HG03045 (cell line): Measurements from ENCODE around the gene CARD9.
A peak's percentile ranks its signal among the peaks of the same experiment; 100 is the strongest.

ENCODE experiments used
- ATAC-seq: cut with Tn5 transposase; IDR thresholded peaks from one replicate; pipeline ENCODE4 v1.9.1; 2021; ENCODE audit warnings: mild to moderate bottlenecking, moderate library complexity; ENCODE audit not compliant: unreplicated experiment

Gene CARD9

DNA sequence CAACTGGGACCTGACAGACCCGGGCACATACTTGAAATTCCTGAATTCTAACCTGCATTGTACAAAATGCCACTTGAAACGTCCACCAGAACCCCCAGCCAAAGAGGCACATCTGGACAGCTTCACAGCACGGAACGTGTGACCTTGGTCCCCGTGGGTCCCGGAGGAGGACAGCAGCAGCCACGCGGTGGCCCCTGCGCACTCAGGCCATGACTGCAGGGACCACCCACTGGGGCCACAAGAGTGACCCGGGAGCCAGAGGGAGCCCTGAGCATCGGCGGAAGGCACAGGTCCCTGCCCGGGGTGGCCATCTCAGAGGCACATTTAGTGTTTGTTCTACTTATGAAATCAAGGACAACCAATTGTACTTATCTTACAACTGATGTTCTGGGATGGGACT, 28.6 kb upstream of the CARD9 start:
- no peak for ATAC-seq

DNA sequence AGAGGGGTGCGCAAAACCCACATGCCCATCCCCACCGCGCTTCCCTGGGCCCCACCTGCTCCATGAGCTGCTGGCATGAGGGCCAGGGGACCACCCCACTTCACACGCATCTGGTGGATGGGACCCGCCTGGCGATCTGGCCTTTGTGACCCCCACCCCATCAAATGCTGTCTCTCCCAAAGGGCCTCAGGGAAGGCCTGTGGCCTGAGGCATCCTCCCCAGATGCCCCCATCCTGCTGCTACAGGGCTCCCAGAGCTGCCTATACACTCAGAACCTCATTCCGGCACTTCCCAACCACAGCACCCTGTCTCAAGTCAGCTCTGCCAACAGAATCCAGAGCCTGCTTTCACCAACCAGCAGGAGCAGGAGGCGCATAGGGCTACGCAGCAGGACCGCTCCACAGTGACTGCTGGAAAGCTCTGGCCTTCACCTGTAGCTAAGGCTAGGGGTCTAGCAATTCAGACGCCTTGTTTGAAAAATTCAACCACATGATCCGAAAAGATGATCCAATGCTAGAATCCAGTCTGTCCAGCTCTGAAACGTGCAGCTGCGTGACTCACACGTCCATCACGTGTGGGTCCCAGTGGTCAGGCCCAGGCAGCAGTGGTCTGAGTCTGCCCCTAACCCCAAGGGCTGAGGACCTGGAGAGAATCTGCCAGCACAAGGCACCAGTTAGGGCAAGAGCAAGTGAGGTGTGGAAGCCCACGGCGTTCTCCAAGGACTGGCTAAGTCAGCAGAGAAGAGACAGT, 27.9 kb upstream of the CARD9 start:
- no peak for ATAC-seq

DNA sequence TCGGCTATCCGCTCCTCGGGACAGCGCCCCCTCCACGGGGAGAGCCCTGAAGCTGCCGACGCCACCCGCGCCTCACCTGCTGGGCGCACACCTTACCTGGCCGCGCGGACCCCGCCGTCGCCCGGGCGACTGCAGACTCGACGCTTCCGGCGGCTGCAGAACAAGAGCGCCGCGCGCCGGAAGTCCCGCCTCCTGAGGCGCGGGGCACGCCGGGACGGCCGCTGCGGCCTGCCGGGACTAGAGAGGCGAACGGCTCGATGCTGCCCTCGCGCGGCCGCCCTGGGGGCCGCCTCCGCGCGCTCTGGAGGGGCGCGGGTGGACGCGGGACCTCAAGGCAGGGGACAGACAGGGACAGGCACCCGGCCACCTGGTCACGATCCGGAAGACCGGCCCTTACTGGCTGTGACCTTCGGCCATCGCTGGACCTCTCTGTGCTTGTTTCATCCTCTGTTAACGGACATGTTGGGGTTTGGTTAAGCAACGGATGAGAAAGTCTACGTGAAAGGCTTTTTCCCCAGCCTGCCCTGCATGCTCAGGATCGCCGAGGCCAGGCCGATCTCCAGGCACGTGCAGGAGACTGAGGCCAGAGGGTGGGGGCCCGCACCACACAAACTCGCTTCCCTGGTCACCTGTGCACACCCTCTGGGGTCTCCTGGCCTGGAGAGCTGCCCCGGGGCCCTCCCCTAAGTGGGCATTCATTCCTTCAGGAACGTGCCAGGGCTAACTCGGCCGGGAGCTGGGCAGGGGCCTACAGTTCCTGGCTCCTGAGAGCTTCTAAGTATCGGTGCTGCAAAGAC, 26.8 kb upstream of the CARD9 start, which contains the start of gene SNAPC4:
Gene SNAPC4 (minus strand): TSS at position 133 of the 797 bp plus-strand sequence. CDS start 1,742 bp downstream, outside the sequence.
- peak; percentile 63 for ATAC-seq

DNA sequence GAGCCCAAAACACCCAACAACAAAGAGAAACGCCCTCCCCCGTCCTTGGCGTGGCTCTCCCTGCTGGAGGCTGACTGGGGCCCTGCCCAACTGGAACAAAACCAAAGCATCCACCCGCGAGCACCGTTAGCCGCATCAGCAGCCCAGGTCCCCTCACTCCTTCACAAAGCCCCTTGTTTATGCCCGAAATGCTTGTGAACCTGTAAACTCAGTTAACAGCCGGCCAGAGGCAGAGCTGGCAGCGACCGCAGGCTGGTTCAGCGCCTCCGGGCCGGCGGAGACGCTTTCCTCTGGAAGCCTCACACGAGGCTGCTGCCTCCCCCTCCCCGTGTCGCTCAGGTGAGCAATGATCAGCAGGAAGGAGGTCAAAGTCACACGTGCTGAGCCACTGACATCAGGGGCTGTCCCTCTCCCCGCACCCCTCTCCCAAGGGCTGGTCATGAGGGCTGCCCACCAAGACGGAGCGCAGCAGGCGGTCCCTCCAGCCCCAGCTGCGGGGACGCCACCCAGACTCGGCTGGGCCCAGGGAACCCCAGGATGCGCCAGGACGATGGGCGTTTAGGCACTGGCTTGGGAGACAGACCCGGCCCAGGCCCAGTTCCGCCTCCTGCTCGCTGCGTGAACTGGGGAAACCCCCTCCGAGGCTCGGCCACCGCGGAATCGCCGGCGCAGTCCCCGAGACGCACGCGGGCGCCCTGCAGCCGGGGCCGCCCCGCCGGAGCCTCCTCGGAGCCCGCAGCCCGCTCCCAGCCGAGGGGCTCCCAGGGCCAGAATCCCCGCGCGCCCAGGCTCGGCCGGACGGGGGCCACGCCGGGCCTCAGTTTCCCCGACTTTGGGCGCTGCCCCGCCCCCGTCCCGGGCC, 25.9 kb upstream of the CARD9 start:
- ATAC-seq, result peak; percentile 34

DNA sequence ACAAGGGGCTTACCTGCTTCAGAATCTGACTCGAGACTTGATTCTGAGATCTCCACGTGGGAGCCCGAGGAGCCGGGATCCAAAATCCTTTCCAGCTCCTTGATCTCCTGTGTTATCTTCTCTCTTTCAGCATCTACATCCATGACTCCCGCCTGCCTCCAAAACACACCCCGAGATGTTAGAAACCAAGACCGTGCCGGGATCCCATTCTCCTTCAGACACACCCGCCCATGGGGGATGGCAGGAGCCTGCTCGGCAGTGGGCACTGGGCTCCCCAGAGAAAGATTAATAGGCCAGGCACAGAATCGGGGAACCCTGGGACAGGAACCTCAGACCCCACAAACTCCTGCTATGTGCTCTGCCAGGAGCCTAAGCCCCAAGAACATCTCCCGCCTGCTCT, 24.8 kb upstream of the CARD9 start:
- no peak for ATAC-seq

DNA sequence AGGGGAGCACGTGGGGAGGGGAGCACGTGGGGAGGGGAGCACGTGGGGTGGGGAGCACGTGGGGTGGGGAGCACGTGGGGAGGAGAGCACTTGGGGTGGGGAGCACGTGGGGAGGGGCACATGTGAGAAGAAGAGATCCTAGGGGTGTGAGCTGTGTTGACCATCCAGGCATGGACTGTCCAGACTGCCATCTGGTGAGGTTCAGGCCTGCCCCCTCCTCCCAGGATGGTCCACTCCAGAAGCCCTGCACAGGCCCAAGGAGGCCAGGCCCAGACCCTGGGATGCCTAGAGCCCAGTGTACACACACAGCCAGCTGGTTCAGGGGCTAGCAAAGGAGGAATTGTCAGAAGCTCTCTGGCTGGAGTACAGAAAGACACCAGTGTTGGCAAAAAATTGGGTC, 24.2 kb upstream of the CARD9 start:
- no peak for ATAC-seq

DNA sequence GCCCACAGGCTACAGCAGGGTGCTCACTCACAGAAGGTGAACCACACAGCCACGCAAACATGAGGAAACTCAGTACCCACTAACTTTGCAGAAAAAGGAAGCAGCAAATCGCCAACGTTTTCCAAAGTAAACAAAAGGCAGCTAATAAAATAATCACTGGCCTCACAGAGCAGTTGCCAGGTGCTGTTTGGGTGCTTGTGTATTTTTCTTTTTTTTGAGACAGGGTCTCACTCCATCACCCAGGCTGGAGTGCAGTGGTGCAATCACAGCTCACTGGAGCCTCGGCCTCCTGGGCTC, 22.7 kb upstream of the CARD9 start:
- no peak for ATAC-seq

DNA sequence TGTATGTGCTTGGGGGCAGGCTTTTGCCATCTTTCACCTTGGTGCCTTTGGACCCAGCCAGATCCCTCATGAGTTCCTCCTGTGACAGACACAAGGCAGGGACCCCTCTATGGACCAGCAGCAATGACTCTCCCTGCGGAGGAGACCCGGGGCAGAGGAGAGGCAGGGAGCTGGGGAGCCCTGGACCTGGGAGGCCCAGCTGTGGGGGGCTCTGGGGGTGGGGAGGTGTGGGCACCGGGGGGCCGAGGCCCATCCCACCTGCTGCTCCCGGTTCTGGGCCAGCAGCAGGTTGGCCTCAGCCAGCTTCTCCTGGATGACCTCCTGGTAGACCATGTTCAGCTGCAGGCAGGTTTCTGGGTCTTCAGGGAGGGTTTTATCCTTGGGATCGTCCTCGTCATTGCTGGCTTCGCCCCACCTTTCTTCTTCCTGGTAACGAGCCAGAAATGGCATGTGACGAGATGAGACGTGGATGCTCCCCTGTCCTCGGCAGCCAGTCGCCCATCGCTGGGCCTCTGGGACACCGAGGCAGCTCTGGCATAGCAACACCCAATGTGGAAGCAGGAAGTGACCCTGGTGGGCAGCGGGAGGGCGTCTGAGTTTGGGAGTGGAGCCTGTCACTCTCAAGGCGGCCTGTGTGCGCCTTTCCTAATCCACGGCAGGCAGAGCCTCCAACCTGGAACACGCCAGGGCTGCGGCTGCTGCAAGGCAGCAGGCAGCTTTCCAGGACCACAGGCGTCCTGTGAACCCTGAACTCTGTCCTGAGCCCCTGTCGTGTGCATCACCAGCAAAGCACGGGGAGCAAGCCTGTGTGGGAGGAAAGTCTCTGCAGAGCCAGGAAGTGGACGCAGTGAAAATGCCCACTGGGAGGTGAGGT, 22.1 kb upstream of the CARD9 start:
- ATAC-seq, result no peak

DNA sequence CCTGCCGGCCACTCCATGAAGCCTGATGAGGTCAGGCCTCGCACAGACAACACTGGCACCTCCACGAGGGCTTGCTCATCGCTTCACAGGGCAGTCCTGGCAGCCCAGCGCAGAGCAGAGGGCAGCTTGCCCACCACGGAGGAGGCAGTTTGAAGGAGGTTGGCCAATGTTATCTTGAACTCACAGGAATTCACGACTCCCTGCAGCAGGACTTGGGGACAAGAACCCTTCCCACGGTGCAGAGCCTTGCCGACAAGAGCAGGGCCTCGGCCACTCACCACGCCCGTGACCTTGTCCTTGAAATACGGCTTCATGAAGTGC, 21.5 kb upstream of the CARD9 start:
- no peak for ATAC-seq

DNA sequence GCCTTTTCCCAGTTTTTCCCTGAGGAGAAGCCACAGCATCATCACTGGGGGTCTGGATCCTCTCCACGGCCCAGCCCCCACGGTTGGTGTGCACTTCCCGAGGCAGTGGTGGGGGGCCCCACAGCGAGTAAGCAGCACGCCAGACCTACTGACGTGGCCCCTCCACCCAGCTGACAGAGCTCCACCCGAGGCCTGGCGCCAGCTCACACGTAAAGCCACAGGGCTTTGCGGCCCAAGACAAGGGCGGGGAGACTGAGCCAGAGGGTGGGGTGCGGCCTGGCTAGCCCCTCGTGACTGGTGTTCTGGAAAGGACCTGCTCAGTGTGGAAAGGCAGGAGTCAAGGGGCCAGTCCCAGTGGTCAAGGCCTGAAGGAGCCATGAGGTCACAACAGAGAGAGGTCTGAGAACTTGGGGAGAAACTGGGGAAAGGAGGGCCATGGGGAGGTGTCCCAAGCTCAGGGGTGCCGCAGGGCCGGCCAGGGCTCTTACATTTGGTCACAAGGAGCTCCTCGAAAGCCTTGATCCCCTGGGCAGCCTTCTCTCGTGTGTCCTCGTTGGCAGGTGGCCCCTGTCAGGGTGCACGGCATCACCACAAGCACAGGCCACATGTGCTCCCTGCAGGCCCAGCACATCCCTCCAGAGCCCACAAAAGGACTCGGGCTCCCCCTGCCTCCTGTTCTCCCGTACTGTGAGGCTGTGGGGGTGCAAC, 21.0 kb upstream of the CARD9 start:
- ATAC-seq, result no peak

DNA sequence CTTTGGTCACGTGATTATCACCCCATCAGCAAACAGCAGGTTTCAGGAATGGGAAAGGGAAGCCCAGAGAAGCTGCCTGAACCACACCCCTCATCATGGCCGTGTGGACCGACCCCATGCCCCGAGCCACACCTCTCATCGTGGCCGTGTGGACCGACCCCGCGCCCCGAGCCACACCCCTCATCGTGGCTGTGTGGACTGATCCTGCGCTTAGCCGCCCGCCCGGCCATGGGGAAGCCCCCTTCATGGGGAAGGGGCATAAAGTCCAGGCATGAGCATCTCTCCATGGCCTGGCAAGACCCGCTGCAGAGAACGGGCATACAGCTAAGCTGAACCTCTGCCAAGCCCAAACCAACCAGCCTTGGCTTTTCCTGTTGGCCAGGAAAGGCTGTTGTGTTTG, 20.1 kb upstream of the CARD9 start:
- ATAC-seq, result no peak

DNA sequence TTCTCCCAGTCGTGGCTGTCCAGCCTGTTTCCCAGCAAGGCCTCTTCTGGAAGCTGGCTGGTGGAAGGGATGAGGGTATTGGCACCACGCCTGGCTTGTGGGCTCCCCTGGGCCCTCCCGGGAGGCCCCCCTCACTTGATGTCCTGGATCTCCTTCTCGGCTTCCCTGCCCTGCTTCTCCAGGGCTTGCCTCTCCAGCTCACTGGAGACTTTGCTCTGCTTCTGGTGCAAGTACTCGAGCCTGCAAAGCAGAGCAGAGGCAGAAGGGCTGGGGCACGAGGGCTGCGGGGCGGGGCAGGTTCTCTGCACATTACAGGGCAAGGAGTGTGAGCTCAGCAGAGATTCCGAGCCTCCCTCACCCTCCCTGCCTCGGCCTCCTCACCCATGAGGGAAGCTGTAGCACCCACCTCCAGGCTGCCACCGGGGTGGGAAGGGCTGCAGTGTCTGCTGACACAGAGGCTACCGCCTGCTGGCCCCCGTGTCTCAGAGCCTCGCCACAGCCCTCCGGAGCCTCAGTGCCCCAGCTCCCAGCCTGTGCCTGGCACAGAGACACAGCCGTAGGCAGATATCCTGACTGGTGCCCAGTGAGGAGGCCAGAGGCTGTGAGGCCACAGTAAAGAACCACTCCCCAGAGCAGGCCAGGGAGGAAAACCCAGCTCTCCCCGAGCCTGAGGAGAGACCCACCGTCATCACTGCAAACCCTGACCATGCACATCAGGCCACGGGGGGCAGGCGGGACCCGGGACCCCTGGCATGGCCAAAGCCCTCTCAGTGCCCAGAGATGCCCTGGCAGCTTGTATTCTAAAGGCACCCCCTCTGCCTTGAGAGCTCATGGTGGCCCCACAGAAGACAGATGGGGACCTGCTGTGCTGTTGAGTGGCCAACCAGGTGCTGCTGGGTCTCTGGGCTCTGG, 19.3 kb upstream of the CARD9 start:
- ATAC-seq, result no peak

DNA sequence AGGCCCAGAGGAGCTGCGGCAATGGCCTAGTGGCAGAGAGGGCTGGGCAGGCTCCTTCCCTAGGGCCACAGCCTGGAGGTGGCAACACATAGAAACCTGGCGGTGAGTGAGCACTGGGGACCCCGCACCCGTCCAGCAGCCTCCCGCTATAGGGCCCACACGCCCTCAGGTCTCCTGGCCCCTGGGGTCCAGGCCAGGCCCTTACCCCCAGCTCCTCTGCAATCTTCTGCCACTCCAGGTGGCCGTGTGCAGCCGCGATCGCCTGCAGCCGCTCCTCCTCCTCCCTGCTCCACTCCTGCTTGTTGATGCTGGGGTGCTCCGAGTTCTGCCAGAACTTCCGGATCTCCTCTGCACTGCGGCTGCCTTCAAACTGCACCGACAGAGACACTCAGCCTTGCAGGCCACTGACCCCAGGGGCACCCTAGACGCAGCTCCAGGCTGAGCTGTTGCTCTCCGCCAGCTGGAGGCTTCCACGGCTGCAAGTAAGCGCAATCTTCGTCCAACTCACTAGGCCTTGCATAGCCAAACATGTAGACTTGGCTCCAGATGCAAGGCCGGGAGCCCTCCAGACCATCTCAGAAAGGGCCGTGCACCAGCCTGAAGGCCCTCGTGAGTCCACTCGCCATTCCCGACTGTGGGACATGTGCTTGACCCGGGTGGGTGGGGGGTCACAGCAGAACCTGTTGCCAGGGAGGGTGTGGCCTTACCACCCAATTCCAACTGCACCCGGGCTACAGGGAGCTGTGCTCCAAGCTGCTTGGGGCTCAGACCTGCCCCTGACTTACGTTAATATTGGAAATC, 18.5 kb upstream of the CARD9 start:
- no peak for ATAC-seq

DNA sequence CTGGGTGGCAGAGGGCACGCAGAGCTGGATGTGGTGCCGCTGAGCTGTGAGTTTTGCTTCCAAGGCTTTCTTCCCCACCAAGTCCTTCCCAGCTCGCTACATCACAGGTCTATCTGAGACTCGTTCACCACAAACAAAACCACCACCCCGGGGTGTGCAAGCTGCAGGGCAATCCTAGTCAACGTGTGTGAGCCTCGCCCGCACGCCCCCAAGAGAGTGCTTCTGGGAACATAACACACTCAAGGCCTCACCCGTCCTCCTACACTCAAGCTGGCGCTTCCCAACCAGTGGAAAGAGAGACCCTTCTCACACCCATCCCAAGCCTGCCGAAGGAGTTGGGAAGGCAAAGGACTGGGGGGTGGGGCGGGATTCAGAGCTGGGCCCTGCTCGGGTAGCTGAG, 15.9 kb upstream of the CARD9 start:
- ATAC-seq, result no peak

DNA sequence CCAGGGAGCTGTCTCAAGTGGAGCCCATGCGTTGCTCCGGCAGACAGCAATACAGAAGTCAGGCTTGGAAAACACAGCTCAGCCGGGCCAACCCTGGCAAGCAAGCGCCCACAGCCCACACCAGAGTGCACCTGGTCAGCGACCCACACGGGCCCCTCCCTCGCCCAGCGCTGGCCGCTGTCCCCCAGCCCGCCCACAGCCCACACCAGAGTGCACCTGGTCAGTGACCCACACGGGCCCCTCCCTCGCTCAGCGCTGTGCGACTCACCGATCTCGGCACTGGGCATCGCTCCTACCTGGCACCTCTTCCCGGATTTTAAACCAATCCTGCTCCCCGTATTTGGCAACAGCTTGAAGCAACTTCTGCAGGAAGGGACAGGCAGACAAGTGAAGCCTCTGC, 13.7 kb upstream of the CARD9 start:
- no peak for ATAC-seq

DNA sequence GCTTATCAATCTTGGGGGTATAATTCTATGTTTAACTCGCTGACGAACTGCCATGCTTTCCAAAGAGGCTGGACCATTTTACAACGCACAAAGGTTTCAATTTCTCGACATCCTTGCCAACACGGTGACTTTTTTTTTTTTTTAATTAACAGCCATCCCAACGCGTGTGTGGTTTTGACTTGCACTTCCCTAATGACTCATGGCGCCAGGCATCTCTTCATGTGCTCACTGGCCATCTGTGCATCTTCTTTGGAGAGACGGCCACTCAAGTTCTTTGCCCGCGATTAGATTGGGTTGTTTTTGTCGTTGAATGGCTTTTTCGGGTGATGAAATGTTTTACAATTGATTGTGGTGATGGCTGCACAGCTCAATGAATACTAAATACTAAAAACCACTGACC, 12.5 kb upstream of the CARD9 start:
- no peak for ATAC-seq

DNA sequence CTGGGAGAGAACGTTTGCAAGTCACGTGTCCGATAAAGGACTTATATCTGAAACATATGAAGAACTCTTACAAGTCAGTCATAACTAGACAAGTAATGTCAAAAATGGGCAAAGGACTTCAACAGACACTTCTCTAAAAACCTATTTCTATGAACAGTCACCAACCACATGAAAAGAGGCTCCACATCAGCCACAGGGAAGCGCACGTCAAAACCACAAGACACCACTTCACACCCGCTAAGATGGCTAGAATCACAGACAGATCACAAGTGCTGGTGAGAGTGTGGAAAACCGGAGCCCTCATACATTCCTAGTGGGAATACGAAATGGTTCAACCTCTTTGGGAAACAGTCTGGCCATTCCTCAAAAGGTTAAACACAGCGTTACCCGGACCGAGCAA, 11.5 kb upstream of the CARD9 start:
- ATAC-seq, result no peak

DNA sequence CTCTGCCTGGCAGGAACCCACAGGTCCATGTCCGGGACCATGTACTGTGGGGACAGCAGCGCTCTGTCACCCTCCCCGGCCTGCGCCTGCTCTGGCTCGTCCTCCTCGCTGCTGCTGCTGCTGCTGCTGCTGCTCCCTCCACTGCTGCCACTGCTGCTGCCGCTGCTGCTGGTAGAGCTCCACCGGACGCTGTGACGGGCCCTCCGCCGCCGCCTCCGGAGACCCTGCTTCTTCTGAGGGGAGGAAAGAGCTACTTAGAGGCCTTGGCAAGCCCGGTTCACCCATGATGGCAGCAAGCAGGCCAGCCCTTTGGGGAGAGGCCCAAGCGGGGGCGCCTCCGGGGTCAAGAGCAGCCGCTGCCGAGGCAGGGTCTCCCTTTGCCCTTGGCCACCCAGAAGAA, 10.0 kb upstream of the CARD9 start:
- no peak for ATAC-seq
